Measurements from ENCODE around the gene RAPGEF1. TPM values are rescaled to one million over a fixed set of nuclear protein-coding genes. Genes with fewer than 3 reads are reported as not detected.

RAPGEF1 gene
- polyA plus RNA-seq, 1 donor from 2014 or later = 23.6 TPM

DNA sequence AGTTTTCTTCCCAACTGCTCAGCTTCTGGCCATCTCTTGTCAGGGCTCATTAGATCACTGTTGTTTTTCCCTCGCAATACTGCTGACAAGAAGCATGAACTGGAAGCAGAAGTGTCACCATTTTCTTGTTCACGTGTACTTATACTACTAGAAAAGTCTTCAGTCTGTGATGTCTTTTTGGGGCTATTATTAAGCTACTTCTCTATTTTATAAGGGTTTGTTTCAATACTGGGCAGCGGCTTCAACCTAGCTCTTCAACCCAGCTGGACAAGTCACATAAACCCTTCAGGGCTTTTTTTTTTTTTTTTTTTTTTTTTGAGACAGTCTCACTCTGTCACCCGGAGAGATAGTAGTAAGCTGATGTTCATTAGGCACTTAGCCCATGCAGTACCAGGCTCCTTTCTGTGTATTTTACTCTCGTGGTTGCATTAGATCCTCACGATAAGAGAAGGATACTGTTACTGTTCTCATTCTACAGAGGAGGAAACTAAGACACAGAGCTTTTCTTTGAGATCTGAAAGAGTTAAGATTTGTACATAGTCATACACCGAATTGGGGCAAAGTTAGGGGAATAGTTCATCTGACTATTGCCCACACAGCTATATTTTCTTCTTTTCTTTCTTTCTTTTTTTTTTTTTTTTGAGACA is 20.5 kb downstream of the RAPGEF1 start:
- no peaks in the 10 kb centered on the region for H3K27me3 ChIP-seq (ENCODE audit: insufficient read depth, low read depth, low read length)
- peaks cover 3% of the 10 kb centered on the region for H3K79me2 ChIP-seq (replicated peaks; ENCODE audit: insufficient read depth, low read length)
- H4K20me1 ChIP-seq (ENCODE audit: insufficient read depth) = no peaks in the 10 kb centered on the region
- no peak overlapping the region for H3K4me3 ChIP-seq (ENCODE audit: low read length)
- no peaks in the 10 kb centered on the region for H3F3A ChIP-seq (ENCODE audit: insufficient read depth, low read length, poor library complexity, severe bottlenecking)
- no peak for TF ChIP-seq EP300 (conservative IDR thresholded peaks at IDR 0.05; ENCODE audit: poor library complexity, severe bottlenecking)
- TF ChIP-seq RAD21 (conservative IDR thresholded peaks at IDR 0.05) = no peak
- TF ChIP-seq MXI1 (conservative IDR thresholded peaks at IDR 0.05; ENCODE audit: poor library complexity, severe bottlenecking) = no peak
- no peak for TF ChIP-seq REST (IDR thresholded peaks at IDR 0.05; ENCODE audit: borderline replicate concordance)
- TF ChIP-seq TAF1 (IDR thresholded peaks at IDR 0.05; ENCODE audit: low read depth) = no peak
- TF ChIP-seq POLR2AphosphoS5 (IDR thresholded peaks at IDR 0.05) = no peak
- TF ChIP-seq EZH2 (IDR thresholded peaks at IDR 0.05; ENCODE audit: borderline replicate concordance, insufficient read depth, low read length, poor library complexity, severe bottlenecking) = no peak
- no peak for TF ChIP-seq CTCF (IDR thresholded peaks at IDR 0.05; ENCODE audit: poor library complexity, severe bottlenecking)
- TF ChIP-seq SMC3 (conservative IDR thresholded peaks at IDR 0.05; ENCODE audit: poor library complexity) = no peak
- no peak overlapping the region for H3K27ac ChIP-seq (ENCODE audit: low read length)
- H3K9ac ChIP-seq (ENCODE audit: low read length) = no peak overlapping the region
- H3K9me3 ChIP-seq (ENCODE audit: low read length) = no peaks in the 10 kb centered on the region
- no peaks in the 10 kb centered on the region for H3K36me3 ChIP-seq (ENCODE audit: insufficient read depth, low read length)
- H3K4me2 ChIP-seq (ENCODE audit: low read length) = no peak overlapping the region
- no peaks in the 10 kb centered on the region for H3K9me2 ChIP-seq (ENCODE audit: insufficient read depth, low read length)
- H2AFZ ChIP-seq (ENCODE audit: low read depth, low read length) = no peak overlapping the region

DNA sequence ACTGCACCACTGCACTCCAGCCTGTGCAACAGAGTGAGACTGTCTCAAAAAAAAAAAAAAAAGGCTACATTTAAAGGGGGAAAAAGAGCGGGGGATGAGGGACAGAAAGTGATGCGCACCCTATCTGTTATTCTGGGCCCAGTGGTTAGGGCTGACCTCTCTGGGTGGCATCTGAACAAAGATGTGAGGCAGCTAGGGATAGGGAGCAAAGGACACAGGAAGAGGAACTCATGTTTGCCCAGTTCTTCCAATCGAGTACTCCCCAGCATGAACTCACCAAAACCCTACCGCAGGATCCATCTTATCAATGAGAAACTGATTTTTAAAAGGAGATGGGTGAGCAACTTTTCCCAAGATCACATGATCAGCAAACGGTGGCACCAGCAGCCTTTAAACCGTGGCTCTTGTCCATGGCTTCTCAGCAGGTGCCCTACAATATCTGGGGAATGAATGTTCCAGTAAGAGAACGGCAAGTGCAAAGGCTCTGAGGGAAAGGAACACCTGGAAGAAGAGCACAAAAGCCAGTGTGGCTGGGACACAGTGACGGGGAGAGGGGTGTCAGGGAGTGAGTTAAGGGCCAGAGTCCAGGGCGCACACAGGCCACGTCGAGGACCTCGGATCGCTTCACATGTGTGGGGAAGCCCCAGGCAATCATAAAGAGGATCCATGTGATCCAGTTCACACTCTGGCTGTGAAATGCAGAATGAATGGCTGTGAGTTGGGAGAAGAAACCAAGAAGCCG is 22.0 kb downstream of the RAPGEF1 start:
- Histone ChIP-seq H3K9me2 (ENCODE audit: insufficient read depth, low read length) (no peaks in the 10 kb centered on the region), H3K79me2 (replicated peaks; ENCODE audit: insufficient read depth, low read length) (no peaks in the 10 kb centered on the region), H3K9me3 (ENCODE audit: low read length) (no peaks in the 10 kb centered on the region), H2AFZ (ENCODE audit: low read depth, low read length) (no peak overlapping the region), H3K27ac (ENCODE audit: low read length) (no peak overlapping the region), H3F3A (ENCODE audit: insufficient read depth, low read length, poor library complexity, severe bottlenecking) (no peaks in the 10 kb centered on the region), H3K36me3 (ENCODE audit: insufficient read depth, low read length) (no peaks in the 10 kb centered on the region), H3K9ac (ENCODE audit: low read length) (no peak overlapping the region), H3K4me3 (ENCODE audit: low read length) (no peak overlapping the region), H3K4me2 (ENCODE audit: low read length) (no peak overlapping the region), H4K20me1 (ENCODE audit: insufficient read depth) (no peaks in the 10 kb centered on the region), H3K27me3 (ENCODE audit: insufficient read depth, low read depth, low read length) (no peaks in the 10 kb centered on the region)
- no peak for TF ChIP-seq TAF1 (IDR thresholded peaks at IDR 0.05; ENCODE audit: low read depth)
- no peak for TF ChIP-seq EP300 (conservative IDR thresholded peaks at IDR 0.05; ENCODE audit: poor library complexity, severe bottlenecking)
- TF ChIP-seq EZH2 (IDR thresholded peaks at IDR 0.05; ENCODE audit: borderline replicate concordance, insufficient read depth, low read length, poor library complexity, severe bottlenecking) = no peak
- no peak for TF ChIP-seq POLR2AphosphoS5 (IDR thresholded peaks at IDR 0.05)
- no peak for TF ChIP-seq MXI1 (conservative IDR thresholded peaks at IDR 0.05; ENCODE audit: poor library complexity, severe bottlenecking)
- TF ChIP-seq SMC3 (conservative IDR thresholded peaks at IDR 0.05; ENCODE audit: poor library complexity) = no peak
- TF ChIP-seq CTCF (IDR thresholded peaks at IDR 0.05; ENCODE audit: poor library complexity, severe bottlenecking) = no peak
- TF ChIP-seq RAD21 (conservative IDR thresholded peaks at IDR 0.05) = no peak
- no peak for TF ChIP-seq REST (IDR thresholded peaks at IDR 0.05; ENCODE audit: borderline replicate concordance)
